ENCODE measurements around the gene CASKIN1. TPM values are rescaled to one million over a fixed set of nuclear protein-coding genes. Genes with fewer than 3 reads are reported as not detected.

The CASKIN1 gene
- total RNA-seq, 1 experiment from 2014 or later: 4.5 TPM

- no peak for ATAC-seq
Measured at GRCh38 chr16:2186505-2186904, 9.9 kb downstream of the CASKIN1 start.

GRCh38 chr16:2186064-2186463 lies 10.3 kb downstream of the CASKIN1 start:
- no peak for TF ChIP-seq CTCF (IDR thresholded peaks at IDR 0.05)
- no peak for TF ChIP-seq POLR2AphosphoS5 (IDR thresholded peaks at IDR 0.05; ENCODE audit: low read depth, low read length)
- no peak for TF ChIP-seq SIN3A (IDR thresholded peaks at IDR 0.05; ENCODE audit: borderline replicate concordance, insufficient read depth, low read depth, low read length)
- no peak for TF ChIP-seq TCF7L2 (IDR thresholded peaks at IDR 0.05; ENCODE audit: low read depth, low read length)
- TF ChIP-seq, protein P1, sequence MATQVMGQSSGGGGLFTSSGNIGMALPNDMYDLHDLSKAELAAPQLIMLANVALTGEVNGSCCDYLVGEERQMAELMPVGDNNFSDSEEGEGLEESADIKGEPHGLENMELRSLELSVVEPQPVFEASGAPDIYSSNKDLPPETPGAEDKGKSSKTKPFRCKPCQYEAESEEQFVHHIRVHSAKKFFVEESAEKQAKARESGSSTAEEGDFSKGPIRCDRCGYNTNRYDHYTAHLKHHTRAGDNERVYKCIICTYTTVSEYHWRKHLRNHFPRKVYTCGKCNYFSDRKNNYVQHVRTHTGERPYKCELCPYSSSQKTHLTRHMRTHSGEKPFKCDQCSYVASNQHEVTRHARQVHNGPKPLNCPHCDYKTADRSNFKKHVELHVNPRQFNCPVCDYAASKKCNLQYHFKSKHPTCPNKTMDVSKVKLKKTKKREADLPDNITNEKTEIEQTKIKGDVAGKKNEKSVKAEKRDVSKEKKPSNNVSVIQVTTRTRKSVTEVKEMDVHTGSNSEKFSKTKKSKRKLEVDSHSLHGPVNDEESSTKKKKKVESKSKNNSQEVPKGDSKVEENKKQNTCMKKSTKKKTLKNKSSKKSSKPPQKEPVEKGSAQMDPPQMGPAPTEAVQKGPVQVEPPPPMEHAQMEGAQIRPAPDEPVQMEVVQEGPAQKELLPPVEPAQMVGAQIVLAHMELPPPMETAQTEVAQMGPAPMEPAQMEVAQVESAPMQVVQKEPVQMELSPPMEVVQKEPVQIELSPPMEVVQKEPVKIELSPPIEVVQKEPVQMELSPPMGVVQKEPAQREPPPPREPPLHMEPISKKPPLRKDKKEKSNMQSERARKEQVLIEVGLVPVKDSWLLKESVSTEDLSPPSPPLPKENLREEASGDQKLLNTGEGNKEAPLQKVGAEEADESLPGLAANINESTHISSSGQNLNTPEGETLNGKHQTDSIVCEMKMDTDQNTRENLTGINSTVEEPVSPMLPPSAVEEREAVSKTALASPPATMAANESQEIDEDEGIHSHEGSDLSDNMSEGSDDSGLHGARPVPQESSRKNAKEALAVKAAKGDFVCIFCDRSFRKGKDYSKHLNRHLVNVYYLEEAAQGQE (IDR thresholded peaks at IDR 0.05; ENCODE audit: insufficient read depth in 1 of 2, low read depth in 2 of 2, low read length in 1 of 2): no peak
- no peak for ATAC-seq
- H3K27ac ChIP-seq (ENCODE audit: low read length): no peak overlapping the region
- H3K36me3 ChIP-seq (ENCODE audit: control insufficient read depth, insufficient read depth, low read length): no peaks in the 10 kb centered on the region
- intact Hi-C loops (cut with micrococcal nuclease; ENCODE audit: unreplicated experiment): no loop called here
- no peaks in the 10 kb centered on the region for H3K9me3 ChIP-seq (ENCODE audit: control insufficient read depth, insufficient read depth, low read depth, low read length)
- POLR2A ChIA-PET: no interaction called here
- no peaks in the 10 kb centered on the region for H3K27me3 ChIP-seq (ENCODE audit: control insufficient read depth, insufficient read depth, low read length)
- no peak overlapping the region for H3K4me3 ChIP-seq (ENCODE audit: low read depth in 2 of 2, low read length in 2 of 2)
- 0 out of 2 replicates have a peak, but pooled peaks cover 5% of the 10 kb centered on the region for H3K4me1 ChIP-seq (ENCODE audit: control insufficient read depth, insufficient read depth, low read length)
- in situ Hi-C loops (cut with HindIII; ENCODE audit: low pct_unique_long_range_greater_than_20kb, low sequenced_read_pairs): no loop called here
- BruUV-seq (replicated peaks): no TSS peak
- DNase-seq (ENCODE audit: low read depth, low spot score): no peak
- CTCF ChIA-PET: no interaction called here

More at GRCh38 chr16:2186505-2186904, 9.9 kb downstream of the CASKIN1 start:
- Histone ChIP-seq H3K36me3 (ENCODE audit: control insufficient read depth, insufficient read depth, low read length) (no peaks in the 10 kb centered on the region), H3K27me3 (ENCODE audit: control insufficient read depth, insufficient read depth, low read length) (no peaks in the 10 kb centered on the region), H3K4me3 (ENCODE audit: low read depth in 2 of 2, low read length in 2 of 2) (no peak overlapping the region), H3K4me1 (ENCODE audit: control insufficient read depth, insufficient read depth, low read length) (0 out of 2 replicates have a peak, but pooled peaks cover 5% of the 10 kb centered on the region), H3K27ac (ENCODE audit: low read length) (no peak overlapping the region), H3K9me3 (ENCODE audit: control insufficient read depth, insufficient read depth, low read depth, low read length) (no peaks in the 10 kb centered on the region)
- in situ Hi-C loops (cut with HindIII; ENCODE audit: low pct_unique_long_range_greater_than_20kb, low sequenced_read_pairs): no loop called here
- CTCF ChIA-PET: no interaction called here
- TF ChIP-seq TCF7L2 (IDR thresholded peaks at IDR 0.05; ENCODE audit: low read depth, low read length) (no peak), CTCF (IDR thresholded peaks at IDR 0.05) (no peak), POLR2AphosphoS5 (IDR thresholded peaks at IDR 0.05; ENCODE audit: low read depth, low read length) (no peak), SIN3A (IDR thresholded peaks at IDR 0.05; ENCODE audit: borderline replicate concordance, insufficient read depth, low read depth, low read length) (no peak)
- TF ChIP-seq, protein P1 (IDR thresholded peaks at IDR 0.05; ENCODE audit: insufficient read depth in 1 of 2, low read depth in 2 of 2, low read length in 1 of 2): no peak
- DNase-seq (ENCODE audit: low read depth, low spot score): no peak
- BruUV-seq (replicated peaks): no TSS peak
- intact Hi-C loops (cut with micrococcal nuclease; ENCODE audit: unreplicated experiment): no loop called here
- POLR2A ChIA-PET: no interaction called here

Measured in Panc1 (cell line).